OCI-LY3 (cell line): Measurements from ENCODE around the gene TBATA.

Experiments used
- EZH2phosphoT487 ChIP-seq: fragments of 200-600 bp; shearing (Covaris generic); IDR thresholded peaks from 2 replicates; pipeline ENCODE4 v1.6.1; 2018; ENCODE audit warnings: antibody characterized with exemption, mixed run types, low read depth
- TF ChIP-seq, protein P1 (sequence below): fragments of 200-600, 300-600 bp; sonication (generic); IDR thresholded peaks from 2 replicates; pipeline ENCODE4 v1.5.1; 2014; ENCODE audit warnings: antibody characterized with exemption, low read length, low read depth

DNA sequence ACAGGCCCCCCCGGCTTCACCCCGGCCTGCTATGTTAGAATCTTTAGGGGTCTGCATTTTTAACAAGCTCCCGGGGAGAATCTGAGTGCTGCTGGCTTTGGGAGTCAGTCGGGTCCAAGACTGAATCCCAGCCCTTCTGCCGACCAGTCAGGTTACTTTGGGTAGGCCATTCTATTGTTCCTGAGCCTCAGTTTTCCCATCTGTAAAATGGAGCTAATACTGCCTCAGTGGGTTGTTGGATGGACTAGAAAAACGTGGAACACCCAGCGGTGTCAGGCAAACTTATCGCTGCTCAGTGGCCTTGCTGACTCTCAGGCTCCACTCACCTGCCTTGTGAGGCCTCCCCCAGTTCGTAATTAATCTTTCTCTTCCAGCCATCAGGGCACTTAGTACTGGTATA is 11.7 kb downstream of the TBATA start:
- TF ChIP-seq, protein P1, sequence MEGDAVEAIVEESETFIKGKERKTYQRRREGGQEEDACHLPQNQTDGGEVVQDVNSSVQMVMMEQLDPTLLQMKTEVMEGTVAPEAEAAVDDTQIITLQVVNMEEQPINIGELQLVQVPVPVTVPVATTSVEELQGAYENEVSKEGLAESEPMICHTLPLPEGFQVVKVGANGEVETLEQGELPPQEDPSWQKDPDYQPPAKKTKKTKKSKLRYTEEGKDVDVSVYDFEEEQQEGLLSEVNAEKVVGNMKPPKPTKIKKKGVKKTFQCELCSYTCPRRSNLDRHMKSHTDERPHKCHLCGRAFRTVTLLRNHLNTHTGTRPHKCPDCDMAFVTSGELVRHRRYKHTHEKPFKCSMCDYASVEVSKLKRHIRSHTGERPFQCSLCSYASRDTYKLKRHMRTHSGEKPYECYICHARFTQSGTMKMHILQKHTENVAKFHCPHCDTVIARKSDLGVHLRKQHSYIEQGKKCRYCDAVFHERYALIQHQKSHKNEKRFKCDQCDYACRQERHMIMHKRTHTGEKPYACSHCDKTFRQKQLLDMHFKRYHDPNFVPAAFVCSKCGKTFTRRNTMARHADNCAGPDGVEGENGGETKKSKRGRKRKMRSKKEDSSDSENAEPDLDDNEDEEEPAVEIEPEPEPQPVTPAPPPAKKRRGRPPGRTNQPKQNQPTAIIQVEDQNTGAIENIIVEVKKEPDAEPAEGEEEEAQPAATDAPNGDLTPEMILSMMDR = no peak
- no peak for TF ChIP-seq EZH2phosphoT487
